ENCODE measurements around the gene WRNIP1. TPM values are rescaled to one million over a fixed set of nuclear protein-coding genes. Genes with fewer than 3 reads are reported as not detected.

The WRNIP1 gene
- total and polyA plus RNA-seq, 2 of the 13 experiments (the other 11 are each of a cell fraction or from before 2014, with no cell fraction given), result 77.7 to 90.3 TPM

DNA sequence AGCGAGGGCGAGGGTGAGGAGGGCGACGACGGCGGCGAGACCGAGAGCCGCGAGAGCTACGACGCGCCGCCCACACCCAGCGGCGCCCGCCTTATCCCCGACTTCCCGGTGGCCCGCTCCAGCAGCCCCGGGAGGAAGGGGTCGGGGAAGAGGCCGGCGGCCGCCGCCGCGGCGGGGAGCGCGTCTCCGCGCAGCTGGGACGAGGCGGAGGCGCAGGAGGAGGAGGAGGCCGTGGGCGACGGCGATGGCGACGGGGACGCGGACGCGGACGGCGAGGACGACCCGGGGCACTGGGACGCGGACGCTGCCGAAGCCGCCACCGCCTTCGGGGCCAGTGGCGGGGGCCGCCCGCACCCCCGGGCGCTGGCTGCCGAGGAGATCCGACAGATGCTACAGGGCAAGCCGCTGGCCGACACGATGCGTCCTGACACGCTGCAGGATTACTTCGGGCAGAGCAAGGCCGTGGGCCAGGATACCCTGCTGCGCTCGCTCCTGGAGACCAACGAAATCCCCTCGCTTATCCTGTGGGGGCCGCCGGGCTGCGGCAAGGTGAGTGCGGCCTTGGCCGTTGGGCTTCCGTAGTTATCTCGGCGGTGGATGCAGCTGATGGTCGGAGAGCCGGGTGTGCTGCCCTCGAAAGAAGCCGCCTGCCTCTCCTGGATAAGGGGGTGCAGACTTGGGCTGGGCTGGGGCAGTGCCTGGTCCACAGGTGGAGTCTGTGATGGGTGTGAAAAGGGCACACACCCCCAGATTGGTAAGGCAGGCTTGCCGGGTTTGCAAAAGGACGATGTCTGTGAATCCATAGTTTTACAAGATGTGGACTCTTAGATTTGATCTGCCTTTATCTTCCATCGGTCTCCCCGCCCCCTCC is 938 bp downstream of the WRNIP1 start (continued):
- TF ChIP-seq, protein P1, sequence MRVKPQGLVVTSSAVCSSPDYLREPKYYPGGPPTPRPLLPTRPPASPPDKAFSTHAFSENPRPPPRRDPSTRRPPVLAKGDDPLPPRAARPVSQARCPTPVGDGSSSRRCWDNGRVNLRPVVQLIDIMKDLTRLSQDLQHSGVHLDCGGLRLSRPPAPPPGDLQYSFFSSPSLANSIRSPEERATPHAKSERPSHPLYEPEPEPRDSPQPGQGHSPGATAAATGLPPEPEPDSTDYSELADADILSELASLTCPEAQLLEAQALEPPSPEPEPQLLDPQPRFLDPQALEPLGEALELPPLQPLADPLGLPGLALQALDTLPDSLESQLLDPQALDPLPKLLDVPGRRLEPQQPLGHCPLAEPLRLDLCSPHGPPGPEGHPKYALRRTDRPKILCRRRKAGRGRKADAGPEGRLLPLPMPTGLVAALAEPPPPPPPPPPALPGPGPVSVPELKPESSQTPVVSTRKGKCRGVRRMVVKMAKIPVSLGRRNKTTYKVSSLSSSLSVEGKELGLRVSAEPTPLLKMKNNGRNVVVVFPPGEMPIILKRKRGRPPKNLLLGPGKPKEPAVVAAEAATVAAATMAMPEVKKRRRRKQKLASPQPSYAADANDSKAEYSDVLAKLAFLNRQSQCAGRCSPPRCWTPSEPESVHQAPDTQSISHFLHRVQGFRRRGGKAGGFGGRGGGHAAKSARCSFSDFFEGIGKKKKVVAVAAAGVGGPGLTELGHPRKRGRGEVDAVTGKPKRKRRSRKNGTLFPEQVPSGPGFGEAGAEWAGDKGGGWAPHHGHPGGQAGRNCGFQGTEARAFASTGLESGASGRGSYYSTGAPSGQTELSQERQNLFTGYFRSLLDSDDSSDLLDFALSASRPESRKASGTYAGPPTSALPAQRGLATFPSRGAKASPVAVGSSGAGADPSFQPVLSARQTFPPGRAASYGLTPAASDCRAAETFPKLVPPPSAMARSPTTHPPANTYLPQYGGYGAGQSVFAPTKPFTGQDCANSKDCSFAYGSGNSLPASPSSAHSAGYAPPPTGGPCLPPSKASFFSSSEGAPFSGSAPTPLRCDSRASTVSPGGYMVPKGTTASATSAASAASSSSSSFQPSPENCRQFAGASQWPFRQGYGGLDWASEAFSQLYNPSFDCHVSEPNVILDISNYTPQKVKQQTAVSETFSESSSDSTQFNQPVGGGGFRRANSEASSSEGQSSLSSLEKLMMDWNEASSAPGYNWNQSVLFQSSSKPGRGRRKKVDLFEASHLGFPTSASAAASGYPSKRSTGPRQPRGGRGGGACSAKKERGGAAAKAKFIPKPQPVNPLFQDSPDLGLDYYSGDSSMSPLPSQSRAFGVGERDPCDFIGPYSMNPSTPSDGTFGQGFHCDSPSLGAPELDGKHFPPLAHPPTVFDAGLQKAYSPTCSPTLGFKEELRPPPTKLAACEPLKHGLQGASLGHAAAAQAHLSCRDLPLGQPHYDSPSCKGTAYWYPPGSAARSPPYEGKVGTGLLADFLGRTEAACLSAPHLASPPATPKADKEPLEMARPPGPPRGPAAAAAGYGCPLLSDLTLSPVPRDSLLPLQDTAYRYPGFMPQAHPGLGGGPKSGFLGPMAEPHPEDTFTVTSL (CRISPR knock-in tag; IDR thresholded peaks at IDR 0.05; ENCODE audit: borderline replicate concordance), result 0 out of 2 replicates have a peak, but pooled peaks have one; percentile 30
- TF ChIP-seq AGO2 (optimal IDR thresholded peaks at IDR 0.05; ENCODE audit: low read depth, low read length) (peak; percentile 80), TOE1 (CRISPR knock-in tag; IDR thresholded peaks at IDR 0.05) (no peak), NR2F2 (IDR thresholded peaks at IDR 0.05; ENCODE audit: borderline replicate concordance, low read depth) (no peak), ZNF83 (CRISPR knock-in tag; IDR thresholded peaks at IDR 0.05; ENCODE audit: borderline replicate concordance) (0 out of 2 replicates have a peak, but pooled peaks have one; percentile 60), XBP1 (CRISPR knock-in tag; IDR thresholded peaks at IDR 0.05) (no peak), ZNF441 (CRISPR knock-in tag; IDR thresholded peaks at IDR 0.05; ENCODE audit: borderline replicate concordance) (no peak; the same call in 1 of the 2 replicates), ZNF746 (CRISPR knock-in tag; IDR thresholded peaks at IDR 0.05) (no peak), ZNF17 (CRISPR knock-in tag; IDR thresholded peaks at IDR 0.05) (no peak), ZBTB8A (CRISPR knock-in tag; IDR thresholded peaks at IDR 0.05; ENCODE audit: borderline replicate concordance, low read depth) (no peak), FOSL2 (CRISPR knock-in tag; IDR thresholded peaks at IDR 0.05) (no peak), ZNF598 (CRISPR knock-in tag; IDR thresholded peaks at IDR 0.05; ENCODE audit: borderline replicate concordance) (peak; percentile 87; the same call in 1 of the 2 replicates), TARDBP (CRISPR knock-in tag; IDR thresholded peaks at IDR 0.05) (peak; percentile 62; the same call in 1 of the 2 replicates), ZBTB7A (CRISPR knock-in tag; IDR thresholded peaks at IDR 0.05) (no peak), RNF2 (conservative IDR thresholded peaks at IDR 0.05; ENCODE audit: low read depth) (no peak), ZNF274 (CRISPR knock-in tag; IDR thresholded peaks at IDR 0.05) (peak; percentile 25; the same call in 1 of the 2 replicates)
- TF ChIP-seq, protein P2, sequence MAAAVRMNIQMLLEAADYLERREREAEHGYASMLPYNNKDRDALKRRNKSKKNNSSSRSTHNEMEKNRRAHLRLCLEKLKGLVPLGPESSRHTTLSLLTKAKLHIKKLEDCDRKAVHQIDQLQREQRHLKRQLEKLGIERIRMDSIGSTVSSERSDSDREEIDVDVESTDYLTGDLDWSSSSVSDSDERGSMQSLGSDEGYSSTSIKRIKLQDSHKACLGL (CRISPR knock-in tag; IDR thresholded peaks at IDR 0.05), result peak; percentile 78
- TF ChIP-seq, protein P3, sequence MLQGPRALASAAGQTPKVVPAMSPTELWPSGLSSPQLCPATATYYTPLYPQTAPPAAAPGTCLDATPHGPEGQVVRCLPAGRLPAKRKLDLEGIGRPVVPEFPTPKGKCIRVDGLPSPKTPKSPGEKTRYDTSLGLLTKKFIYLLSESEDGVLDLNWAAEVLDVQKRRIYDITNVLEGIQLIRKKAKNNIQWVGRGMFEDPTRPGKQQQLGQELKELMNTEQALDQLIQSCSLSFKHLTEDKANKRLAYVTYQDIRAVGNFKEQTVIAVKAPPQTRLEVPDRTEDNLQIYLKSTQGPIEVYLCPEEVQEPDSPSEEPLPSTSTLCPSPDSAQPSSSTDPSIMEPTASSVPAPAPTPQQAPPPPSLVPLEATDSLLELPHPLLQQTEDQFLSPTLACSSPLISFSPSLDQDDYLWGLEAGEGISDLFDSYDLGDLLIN (CRISPR knock-in tag; IDR thresholded peaks at IDR 0.05; ENCODE audit: borderline replicate concordance), result 0 out of 2 replicates have a peak, but pooled peaks have one; percentile 18
- TF ChIP-seq, protein P4, sequence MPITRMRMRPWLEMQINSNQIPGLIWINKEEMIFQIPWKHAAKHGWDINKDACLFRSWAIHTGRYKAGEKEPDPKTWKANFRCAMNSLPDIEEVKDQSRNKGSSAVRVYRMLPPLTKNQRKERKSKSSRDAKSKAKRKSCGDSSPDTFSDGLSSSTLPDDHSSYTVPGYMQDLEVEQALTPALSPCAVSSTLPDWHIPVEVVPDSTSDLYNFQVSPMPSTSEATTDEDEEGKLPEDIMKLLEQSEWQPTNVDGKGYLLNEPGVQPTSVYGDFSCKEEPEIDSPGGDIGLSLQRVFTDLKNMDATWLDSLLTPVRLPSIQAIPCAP (CRISPR knock-in tag; IDR thresholded peaks at IDR 0.05; ENCODE audit: low read depth), result no peak
- TF ChIP-seq, protein P5, sequence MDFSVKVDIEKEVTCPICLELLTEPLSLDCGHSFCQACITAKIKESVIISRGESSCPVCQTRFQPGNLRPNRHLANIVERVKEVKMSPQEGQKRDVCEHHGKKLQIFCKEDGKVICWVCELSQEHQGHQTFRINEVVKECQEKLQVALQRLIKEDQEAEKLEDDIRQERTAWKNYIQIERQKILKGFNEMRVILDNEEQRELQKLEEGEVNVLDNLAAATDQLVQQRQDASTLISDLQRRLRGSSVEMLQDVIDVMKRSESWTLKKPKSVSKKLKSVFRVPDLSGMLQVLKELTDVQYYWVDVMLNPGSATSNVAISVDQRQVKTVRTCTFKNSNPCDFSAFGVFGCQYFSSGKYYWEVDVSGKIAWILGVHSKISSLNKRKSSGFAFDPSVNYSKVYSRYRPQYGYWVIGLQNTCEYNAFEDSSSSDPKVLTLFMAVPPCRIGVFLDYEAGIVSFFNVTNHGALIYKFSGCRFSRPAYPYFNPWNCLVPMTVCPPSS (IDR thresholded peaks at IDR 0.05), result no peak

Data from HepG2 (cell line).